Muscle of leg (tissue), 16 donors: Measurements from ENCODE around the gene MEIOB. TPM values are rescaled to one million over a fixed set of nuclear protein-coding genes. Genes with fewer than 3 reads are reported as not detected.
"Not testable (repeated sequence)": the region's sequence is repeated elsewhere in the genome, so short reads cannot be mapped to it uniquely, and the experiment has no call there.

Source experiments
- DNase-seq: peaks from one replicate; pipeline ENCODE4 v3.0.0; 2013
- H3K27ac ChIP-seq: one replicate; pipeline ENCODE4 v1.5.1; 2013; ENCODE audit warnings: mild to moderate bottlenecking, low read length, control low read depth
- H3K27me3 ChIP-seq: one replicate; pipeline ENCODE4 v1.6.1; 2013; ENCODE audit warnings: low read length; ENCODE audit not compliant: control insufficient read depth, insufficient read depth
- H3K36me3 ChIP-seq: one replicate; pipeline ENCODE4 v1.6.1; 2013; ENCODE audit warnings: low read length; ENCODE audit not compliant: control insufficient read depth, insufficient read depth
- H3K4me1 ChIP-seq: one replicate; pipeline ENCODE4 v1.6.1; 2013; ENCODE audit warnings: low read length; ENCODE audit not compliant: control insufficient read depth, insufficient read depth
- H3K4me3 ChIP-seq: one replicate; pipeline ENCODE4 v1.5.1; 2013; ENCODE audit warnings: low read length, control low read depth
- H3K9me3 ChIP-seq: replicated peaks from 2 replicates; pipeline ENCODE4 v1.6.1; 2013; ENCODE audit warnings: low read depth, low read length; ENCODE audit not compliant: control insufficient read depth
- WGBS: methylation state at CpG from one replicate; pipeline ENCODE4 v1.1.5; 2013; ENCODE audit warnings: missing lambda C conversion rate; ENCODE audit not compliant: insufficient coverage; 5-methylcytosine and 5-hydroxymethylcytosine counted together
- long read RNA-seq, 11 donors: transcript quantifications; one replicate each; lab custom pipeline, GENCODE V29; 2026
- polyA plus RNA-seq, 8 donors: library from polyadenylated mRNA; unstranded; fragments of 120-200 nt; gene quantifications; one replicate each; pipeline versions ENCODE4 v1.2.1 to v1.2.3, GENCODE V29; 2013; ENCODE audit warnings: inconsistent platforms in 1 of 8, low replicate concordance in 1 of 8; ENCODE audit not compliant: insufficient read length in 8 of 8, insufficient read depth in 1 of 8
- total RNA-seq: library from RNA; stranded (reverse); fragments of 120-200 nt; gene quantifications from one replicate; pipeline ENCODE4 v1.2.4, GENCODE V29; 2013

The MEIOB gene
- not detected for total RNA-seq
- under 1 TPM in 7 of 8 donors, not detected in 1; 0.22 to 0.87 (median 0.55) TPM for polyA plus RNA-seq
- long read RNA-seq, donor 1: 0 reads
- long read RNA-seq, donor 2: 0 reads
- long read RNA-seq, donor 3: 0 reads
- long read RNA-seq, donor 4: 0 reads
- long read RNA-seq, donor 5: 0 reads
- long read RNA-seq, donor 6: 0 reads
- long read RNA-seq, donor 7: 0 reads
- long read RNA-seq, donor 8: 0 reads
- long read RNA-seq, donor 9: 0 reads
- long read RNA-seq, donor 10: 0 reads
- long read RNA-seq, donor 11: 0 reads

GRCh38 chr16:1871974-1872635 is at the start of gene MEIOB:
Gene MEIOB (minus strand): TSS chr16:1872164. CDS start chr16:1868175, 3,989 bp downstream.
- WGBS: 3% methylated on average over 37 of the region's 68 CpGs
- Histone ChIP-seq H3K4me3 (no peak within 1 kb of the TSS), H3K9me3 (no peaks in the 10 kb centered on the region), H3K27me3 (peaks cover 45% of the 10 kb centered on the region), H3K27ac (no peak within 1 kb of the TSS), H3K36me3 (no peaks in the 10 kb centered on the region), H3K4me1 (peaks cover 2% of the 10 kb centered on the region)
- DNase-seq: no peak

- DNase-seq: no peak
- no peak overlapping the region for H3K4me3 ChIP-seq
- peaks cover 84% of the 10 kb centered on the region for H3K27me3 ChIP-seq
- H3K27ac ChIP-seq: no peak overlapping the region
- H3K36me3 ChIP-seq: no peaks in the 10 kb centered on the region
- peaks cover 23% of the 10 kb centered on the region for H3K4me1 ChIP-seq
- H3K9me3 ChIP-seq: no peaks in the 10 kb centered on the region
- 10% methylated on average over 5 of the region's 15 CpGs for WGBS
Measured at GRCh38 chr16:1920727-1921171, 48.8 kb upstream of the MEIOB start.

- not testable (repeated sequence) for H3K36me3 ChIP-seq, H3K4me3 ChIP-seq, DNase-seq, H3K9me3 ChIP-seq, H3K27ac ChIP-seq
- H3K27me3 ChIP-seq: peaks cover 90% of the 10 kb centered on the region
- 67% methylated on average over 20 of the region's 21 CpGs for WGBS
- H3K4me1 ChIP-seq: peaks cover 23% of the 10 kb centered on the region
Measured at GRCh38 chr16:1920122-1920521, 48.2 kb upstream of the MEIOB start.

- no peak for DNase-seq
- Histone ChIP-seq H3K4me1 (peaks cover 23% of the 10 kb centered on the region), H3K36me3 (no peaks in the 10 kb centered on the region), H3K4me3 (no peak overlapping the region), H3K9me3 (no peaks in the 10 kb centered on the region), H3K27ac (no peak overlapping the region), H3K27me3 (peaks cover 92% of the 10 kb centered on the region)
- WGBS: 24% methylated on average over 30 of the region's 30 CpGs
Measured at GRCh38 chr16:1919327-1919998, 47.5 kb upstream of the MEIOB start.

GRCh38 chr16:1918351-1919326 is 46.7 kb upstream of the MEIOB start, which contains the start of gene HS3ST6:
Gene HS3ST6 (minus strand): TSS chr16:1918415. CDS start chr16:1918323, 92 bp downstream.
- H3K36me3 ChIP-seq: no peaks in the 10 kb centered on the region
- 2% methylated on average over 53 of the region's 71 CpGs for WGBS
- no peak for DNase-seq
- H3K4me3 ChIP-seq: no peak within 1 kb of the TSS
- H3K27ac ChIP-seq: no peak within 1 kb of the TSS
- peaks cover 94% of the 10 kb centered on the region for H3K27me3 ChIP-seq
- H3K4me1 ChIP-seq: peaks cover 19% of the 10 kb centered on the region
- H3K9me3 ChIP-seq: no peaks in the 10 kb centered on the region

- Histone ChIP-seq H3K27ac (no peak overlapping the region), H3K9me3 (no peaks in the 10 kb centered on the region), H3K4me3 (no peak overlapping the region), H3K36me3 (no peaks in the 10 kb centered on the region), H3K4me1 (peaks cover 11% of the 10 kb centered on the region), H3K27me3 (peaks cover 93% of the 10 kb centered on the region)
- DNase-seq: no peak
- WGBS: under 1% methylated on average over 81 of the region's 81 CpGs
Measured at GRCh38 chr16:1917665-1918350, 45.8 kb upstream of the MEIOB start.

GRCh38 chr16:1917056-1917664 is 45.2 kb upstream of the MEIOB start:
- Histone ChIP-seq H3K4me3 (no peak overlapping the region), H3K36me3 (no peaks in the 10 kb centered on the region), H3K9me3 (no peaks in the 10 kb centered on the region), H3K27ac (no peak overlapping the region), H3K4me1 (peaks cover 11% of the 10 kb centered on the region), H3K27me3 (peaks cover 89% of the 10 kb centered on the region)
- no peak for DNase-seq
- 5% methylated on average over 21 of the region's 22 CpGs for WGBS

GRCh38 chr16:1916640-1916990 is 44.7 kb upstream of the MEIOB start:
- Histone ChIP-seq H3K27me3 (peaks cover 84% of the 10 kb centered on the region), H3K4me3 (no peak overlapping the region), H3K9me3 (no peaks in the 10 kb centered on the region), H3K36me3 (no peaks in the 10 kb centered on the region), H3K4me1 (peaks cover 11% of the 10 kb centered on the region), H3K27ac (no peak overlapping the region)
- no peak for DNase-seq
- 0% methylated on average over 5 of the region's 5 CpGs for WGBS
